AG04450 (cell line): Measurements from ENCODE around the gene MANBA. TPM values are rescaled to one million over a fixed set of nuclear protein-coding genes. Genes with fewer than 3 reads are reported as not detected.
"Not testable (repeated sequence)": the region's sequence is repeated elsewhere in the genome, so short reads cannot be mapped to it uniquely, and the experiment has no call there.

Source experiments
- CTCF ChIA-PET: fragments of 300-600, 350-600 bp; formaldehyde crosslinking; extraction: SDS; loops from one replicate; lab custom pipeline; 2022; ENCODE audit warnings: antibody characterized with exemption, inconsistent platforms; lab: Charles Lee
- POLR2A ChIA-PET: fragments of 350-600 bp; formaldehyde crosslinking; extraction: SDS; loops from one replicate; lab custom pipeline; 2021; ENCODE audit warnings: antibody characterized with exemption, inconsistent platforms; lab: Yijun Ruan, JAX
- DNase-seq: peaks from one replicate; pipeline ENCODE4 v3.0.0-alpha.2; 2011; ENCODE audit warnings: low read depth, low spot score
- H3K27ac ChIP-seq: one replicate; pipeline ENCODE4 v1.5.1; 2012; ENCODE audit warnings: low read depth, low read length, control low read depth
- H3K27me3 ChIP-seq: one replicate; pipeline ENCODE4 v1.6.0; 2012; ENCODE audit warnings: low read length; ENCODE audit not compliant: control insufficient read depth, insufficient read depth
- H3K4me3 ChIP-seq: 2 replicates; pipeline ENCODE4 v1.5.1; 2011; ENCODE audit warnings: mild to moderate bottlenecking, low read depth, low read length, control low read depth
- H3K9me3 ChIP-seq: 2 replicates; pipeline ENCODE4 v1.5.1; 2012; ENCODE audit warnings: low read length; ENCODE audit not compliant: control insufficient read depth, insufficient read depth
- polyA plus RNA-seq: library from polyadenylated mRNA; depleted of rRNA; stranded (reverse); fragments of >200 nt; gene quantifications from 2 replicates; pipeline ENCODE4 v1.2.3, GENCODE V29; 2011
- TF ChIP-seq, protein P1 (sequence below): IDR thresholded peaks from 2 replicates; pipeline ENCODE4 v1.5.1; 2011; ENCODE audit warnings: low read depth, low read length, control low read depth, inconsistent platforms

Gene MANBA
- polyA plus RNA-seq, 1 experiment, result 20.9 TPM

DNA sequence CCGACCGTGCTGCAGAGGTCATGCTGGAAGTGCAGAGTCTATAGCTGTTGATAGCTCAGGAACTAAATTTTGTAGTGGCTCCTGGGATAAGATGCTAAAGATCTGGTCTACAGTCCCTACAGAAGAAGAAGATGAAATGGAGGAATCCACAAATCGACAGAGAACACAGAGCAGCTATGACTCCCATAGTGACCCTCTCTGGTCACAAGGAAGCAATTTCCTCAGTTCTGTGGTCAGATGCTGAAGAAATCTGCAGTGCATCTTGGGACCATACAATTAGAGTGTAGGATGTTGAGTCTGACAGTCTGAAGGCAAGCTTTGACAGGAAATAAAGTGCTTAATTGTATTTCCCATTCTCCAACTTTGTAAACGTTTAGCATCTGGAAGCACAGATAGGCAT lies 8.8 kb downstream of the MANBA start:
- ChIA-PET CTCF (no interaction called here), POLR2A (no interaction called here)
- H3K4me3 ChIP-seq, result no peak overlapping the region
- DNase-seq, result no peak
- no peaks in the 10 kb centered on the region for H3K9me3 ChIP-seq
- TF ChIP-seq, protein P1, sequence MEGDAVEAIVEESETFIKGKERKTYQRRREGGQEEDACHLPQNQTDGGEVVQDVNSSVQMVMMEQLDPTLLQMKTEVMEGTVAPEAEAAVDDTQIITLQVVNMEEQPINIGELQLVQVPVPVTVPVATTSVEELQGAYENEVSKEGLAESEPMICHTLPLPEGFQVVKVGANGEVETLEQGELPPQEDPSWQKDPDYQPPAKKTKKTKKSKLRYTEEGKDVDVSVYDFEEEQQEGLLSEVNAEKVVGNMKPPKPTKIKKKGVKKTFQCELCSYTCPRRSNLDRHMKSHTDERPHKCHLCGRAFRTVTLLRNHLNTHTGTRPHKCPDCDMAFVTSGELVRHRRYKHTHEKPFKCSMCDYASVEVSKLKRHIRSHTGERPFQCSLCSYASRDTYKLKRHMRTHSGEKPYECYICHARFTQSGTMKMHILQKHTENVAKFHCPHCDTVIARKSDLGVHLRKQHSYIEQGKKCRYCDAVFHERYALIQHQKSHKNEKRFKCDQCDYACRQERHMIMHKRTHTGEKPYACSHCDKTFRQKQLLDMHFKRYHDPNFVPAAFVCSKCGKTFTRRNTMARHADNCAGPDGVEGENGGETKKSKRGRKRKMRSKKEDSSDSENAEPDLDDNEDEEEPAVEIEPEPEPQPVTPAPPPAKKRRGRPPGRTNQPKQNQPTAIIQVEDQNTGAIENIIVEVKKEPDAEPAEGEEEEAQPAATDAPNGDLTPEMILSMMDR, result no peak
- no peak overlapping the region for H3K27ac ChIP-seq
- H3K27me3 ChIP-seq, result no peaks in the 10 kb centered on the region

DNA sequence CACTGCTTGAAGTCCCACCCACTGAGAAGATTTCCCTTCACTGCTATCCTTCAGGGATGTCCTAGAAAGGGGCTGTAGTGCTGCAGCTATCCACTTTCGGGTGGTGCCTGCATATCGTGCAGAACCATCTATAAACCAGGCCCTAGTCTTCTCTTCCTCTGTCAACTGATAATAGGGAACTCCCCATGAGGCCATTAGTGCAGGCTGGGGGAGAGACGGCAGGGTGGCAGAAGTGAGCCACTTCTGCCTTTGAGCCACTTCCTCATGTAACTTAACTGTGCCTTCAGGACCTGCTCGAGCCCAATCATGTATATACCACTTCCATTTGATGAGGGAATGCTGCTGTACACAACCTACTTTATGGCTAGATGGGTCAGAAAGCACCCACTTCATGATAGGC lies 17.4 kb downstream of the MANBA start:
- H3K27ac ChIP-seq, POLR2A ChIA-PET, DNase-seq, H3K4me3 ChIP-seq, H3K27me3 ChIP-seq, H3K9me3 ChIP-seq: not testable (repeated sequence)
- CTCF ChIA-PET, result interaction anchor here (0.6 kb wide), 1 partner anchor 1709 kb away, joined by 3 read pairs; no protein-coding TSS in a partner anchor

DNA sequence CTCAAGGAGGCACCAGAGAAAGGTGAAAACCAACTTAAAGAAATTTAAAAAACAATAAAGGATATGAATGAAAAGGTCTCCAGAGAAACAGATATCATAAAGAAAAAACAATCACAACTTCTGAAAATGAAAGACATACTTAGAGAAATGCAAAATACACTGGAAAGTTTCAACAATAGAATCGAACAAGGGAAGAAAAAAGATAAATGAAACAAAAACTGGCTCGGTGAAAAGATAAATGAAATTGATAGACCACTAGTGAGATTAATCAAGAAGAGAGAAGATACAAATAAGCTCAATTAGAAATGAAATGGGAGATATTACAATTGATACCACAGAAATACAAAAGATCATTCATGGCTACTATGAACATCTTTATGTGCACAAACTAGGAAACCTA lies 22.0 kb downstream of the MANBA start:
- CTCF ChIA-PET, result not testable (repeated sequence)

DNA sequence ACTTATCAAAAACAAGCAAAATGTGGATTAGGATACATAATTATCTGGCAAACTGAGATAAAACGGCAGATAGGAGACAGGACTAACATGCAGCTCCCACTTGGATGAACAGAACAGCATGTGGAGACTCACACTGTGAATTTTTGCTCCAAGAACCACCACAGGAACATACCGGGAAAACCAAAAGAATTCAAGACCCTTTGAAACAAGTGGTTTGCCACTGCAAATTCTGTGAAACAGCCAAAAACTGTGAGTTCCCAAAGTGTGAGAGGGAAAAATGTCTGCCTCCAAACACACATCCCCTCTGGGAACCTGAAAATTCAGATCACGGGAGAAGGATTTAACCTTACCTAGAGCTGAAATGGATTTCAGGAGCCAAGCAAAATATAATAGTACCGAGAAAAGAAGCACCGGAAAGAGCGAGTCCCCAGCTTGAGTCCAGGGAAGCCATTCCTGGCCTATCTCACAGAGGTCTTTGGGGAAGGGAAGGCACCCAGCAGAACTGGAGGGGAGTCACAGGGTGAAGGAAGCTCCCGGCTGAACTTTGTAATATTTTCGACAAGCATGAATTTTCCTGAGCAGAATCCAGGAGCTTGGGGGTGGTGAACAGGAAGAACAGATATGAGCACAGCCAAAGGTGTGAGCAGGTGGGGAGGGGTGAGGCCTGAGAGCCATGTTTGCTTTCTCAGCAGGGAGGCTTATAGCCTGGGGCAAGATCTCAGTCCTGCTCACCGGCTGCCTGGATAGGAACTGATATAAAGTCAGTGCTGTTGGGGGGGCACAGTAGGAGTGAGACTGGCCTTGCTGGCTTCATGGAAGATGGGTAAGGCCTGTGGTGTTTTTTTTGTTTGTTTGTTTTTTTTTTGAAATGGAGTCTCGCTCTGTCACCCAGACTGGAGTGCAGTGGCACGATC lies 23.9 kb downstream of the MANBA start:
- no peak overlapping the region for H3K27ac ChIP-seq
- H3K27me3 ChIP-seq, result no peaks in the 10 kb centered on the region
- no peak for DNase-seq
- CTCF ChIA-PET, result no interaction called here
- no peak overlapping the region for H3K4me3 ChIP-seq
- POLR2A ChIA-PET, result no interaction called here
- TF ChIP-seq, protein P1, result no peak
- H3K9me3 ChIP-seq, result no peaks in the 10 kb centered on the region

More for the DNA sequence above, 22.0 kb downstream of the MANBA start:
- H3K4me3 ChIP-seq, DNase-seq, POLR2A ChIA-PET, H3K27ac ChIP-seq, H3K9me3 ChIP-seq, H3K27me3 ChIP-seq: not testable (repeated sequence)

DNA sequence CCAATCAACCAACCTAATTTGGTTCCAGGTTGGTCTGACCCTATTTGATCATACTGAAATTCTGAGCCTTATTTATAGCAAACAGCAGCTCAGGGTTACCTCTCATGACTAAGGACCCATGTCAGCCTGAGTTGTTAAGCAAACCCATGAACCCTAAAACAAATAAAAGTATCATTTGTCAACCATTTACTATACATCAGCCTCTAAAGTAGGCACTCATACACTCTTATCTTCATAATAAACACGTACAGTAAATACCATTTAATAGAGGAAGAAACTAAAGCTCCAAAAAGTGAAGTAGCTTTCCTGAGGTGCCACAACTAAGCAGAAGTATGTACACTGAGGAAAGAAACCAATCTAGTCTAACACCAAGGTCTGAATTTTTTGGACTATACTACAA lies 25.2 kb downstream of the MANBA start:
- H3K27me3 ChIP-seq, result no peaks in the 10 kb centered on the region
- no peak for DNase-seq
- H3K27ac ChIP-seq, result no peak overlapping the region
- no peak overlapping the region for H3K4me3 ChIP-seq
- H3K9me3 ChIP-seq, result peaks cover 11% of the 10 kb centered on the region; the same call in 1 of the 2 replicates
- CTCF ChIA-PET, result no interaction called here
- TF ChIP-seq, protein P1, result no peak
- POLR2A ChIA-PET, result interaction anchor here (0.7 kb wide), 1 partner anchor 11 kb away, joined by 3 read pairs; no protein-coding TSS in a partner anchor
